Fibroblast of gingiva (primary cell): ENCODE results near the gene C16orf90.
A peak's percentile ranks its signal among the peaks of the same experiment; 100 is the strongest.
"Not testable (repeated sequence)": the region's sequence is repeated elsewhere in the genome, so short reads cannot be mapped to it uniquely, and the experiment has no call there.

Source experiments
- DNase-seq: peaks from one replicate; pipeline ENCODE4 v3.0.0-alpha.2; 2011; ENCODE audit warnings: low read depth

The C16orf90 gene

DNA sequence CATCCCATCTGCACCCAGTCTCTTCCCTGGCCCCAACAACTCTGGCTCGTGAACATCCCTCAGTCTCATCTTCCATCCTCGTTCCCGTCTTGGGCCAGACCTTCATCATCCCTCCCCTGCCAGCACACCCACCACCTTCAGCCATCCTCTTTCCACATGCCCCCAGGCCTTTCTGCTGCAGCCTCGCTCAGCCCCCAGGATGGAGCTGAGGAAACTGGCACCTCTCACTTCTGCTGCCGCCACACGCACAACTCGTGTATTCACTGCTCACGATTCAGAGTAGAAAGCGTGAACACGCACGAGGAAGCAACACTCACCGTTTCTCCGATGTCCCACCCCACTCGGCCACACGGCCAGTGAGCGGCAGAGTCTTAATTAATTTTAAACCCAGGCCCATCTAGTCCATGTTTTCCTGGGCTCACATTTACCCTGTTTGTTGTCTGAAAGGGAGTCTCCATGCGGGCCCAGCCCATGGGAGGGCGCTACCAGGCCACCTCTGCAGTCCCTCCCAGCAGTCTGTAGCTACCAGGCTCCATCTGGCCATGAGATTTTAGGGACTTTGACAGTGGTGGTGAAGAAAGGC lies 12.5 kb downstream of the C16orf90 start:
- DNase-seq, result no peak

GRCh38 chr16:3481696-3482658 lies 13.3 kb downstream of the C16orf90 start:
- DNase-seq, result no peak

DNA sequence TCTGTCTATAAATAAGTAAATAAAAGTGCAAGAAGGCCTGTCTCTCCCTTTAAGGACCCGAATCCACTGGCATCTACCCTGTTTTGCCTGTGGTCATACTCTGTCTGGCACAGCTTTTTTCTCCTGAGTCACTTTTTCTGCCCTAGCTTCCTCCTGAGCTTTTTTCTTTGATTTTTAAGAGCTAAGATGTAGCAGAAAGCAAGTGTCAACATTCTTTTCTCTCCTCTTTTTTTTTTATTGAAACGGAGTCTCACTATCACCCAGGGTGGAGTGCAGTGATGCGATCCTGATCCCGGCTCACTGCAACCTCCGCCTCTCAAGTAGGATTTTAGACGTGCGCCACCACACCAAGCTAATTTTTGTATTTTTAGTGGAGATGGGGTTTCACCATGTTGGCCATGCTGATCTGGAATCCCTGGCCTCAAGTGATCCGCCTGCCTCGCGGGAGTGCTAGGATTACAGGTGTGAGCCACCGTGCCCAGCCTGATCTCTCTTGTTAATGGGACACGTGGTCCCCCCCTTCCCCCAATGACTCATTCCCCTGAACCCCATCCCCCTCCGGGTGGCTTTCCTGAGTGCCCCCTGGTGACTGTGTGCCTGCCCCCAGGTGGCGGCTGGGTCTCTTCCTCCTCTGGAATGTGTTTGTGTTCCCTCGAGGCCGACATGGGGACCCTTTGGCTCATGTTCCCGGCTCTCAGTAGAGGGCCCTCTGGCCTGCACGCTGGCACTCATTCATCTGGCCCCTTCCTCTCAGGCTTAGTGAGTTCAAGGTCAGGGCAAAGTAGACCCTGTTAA lies 14.2 kb downstream of the C16orf90 start:
- DNase-seq, result no peak

DNA sequence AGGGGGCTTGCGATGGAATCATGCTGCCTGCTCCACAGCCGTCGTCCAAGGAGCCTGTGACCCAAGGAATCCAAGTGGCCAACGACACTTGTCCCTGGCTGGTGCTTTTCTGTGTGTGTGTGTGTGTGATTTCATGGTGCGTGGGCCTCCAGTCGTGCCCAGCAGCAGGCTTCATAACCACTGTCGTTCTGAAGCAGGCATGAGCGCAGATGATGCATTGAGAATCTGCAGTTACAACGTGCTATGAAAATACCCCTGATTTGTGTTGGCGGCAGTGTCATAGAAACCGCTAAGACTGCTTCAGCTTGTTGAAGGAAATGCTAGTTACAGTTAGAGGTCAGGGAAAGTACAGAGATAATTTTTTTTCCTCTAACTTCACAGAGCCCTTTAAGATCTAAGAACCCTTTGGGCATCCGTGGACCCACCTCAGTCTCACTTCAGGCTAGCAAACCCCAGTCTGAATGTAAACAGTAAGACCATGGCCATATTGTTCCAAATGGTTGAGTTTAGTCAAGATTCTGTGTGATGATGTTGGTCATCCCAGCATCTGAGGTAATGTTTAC lies 15.6 kb downstream of the C16orf90 start:
- no peak for DNase-seq

- DNase-seq, result no peak
These were observed 16.9 kb downstream of the C16orf90 start for GRCh38 chr16:3478242-3478925.

- no peak for DNase-seq
These were observed 18.9 kb downstream of the C16orf90 start for GRCh38 chr16:3476409-3476808.

DNA sequence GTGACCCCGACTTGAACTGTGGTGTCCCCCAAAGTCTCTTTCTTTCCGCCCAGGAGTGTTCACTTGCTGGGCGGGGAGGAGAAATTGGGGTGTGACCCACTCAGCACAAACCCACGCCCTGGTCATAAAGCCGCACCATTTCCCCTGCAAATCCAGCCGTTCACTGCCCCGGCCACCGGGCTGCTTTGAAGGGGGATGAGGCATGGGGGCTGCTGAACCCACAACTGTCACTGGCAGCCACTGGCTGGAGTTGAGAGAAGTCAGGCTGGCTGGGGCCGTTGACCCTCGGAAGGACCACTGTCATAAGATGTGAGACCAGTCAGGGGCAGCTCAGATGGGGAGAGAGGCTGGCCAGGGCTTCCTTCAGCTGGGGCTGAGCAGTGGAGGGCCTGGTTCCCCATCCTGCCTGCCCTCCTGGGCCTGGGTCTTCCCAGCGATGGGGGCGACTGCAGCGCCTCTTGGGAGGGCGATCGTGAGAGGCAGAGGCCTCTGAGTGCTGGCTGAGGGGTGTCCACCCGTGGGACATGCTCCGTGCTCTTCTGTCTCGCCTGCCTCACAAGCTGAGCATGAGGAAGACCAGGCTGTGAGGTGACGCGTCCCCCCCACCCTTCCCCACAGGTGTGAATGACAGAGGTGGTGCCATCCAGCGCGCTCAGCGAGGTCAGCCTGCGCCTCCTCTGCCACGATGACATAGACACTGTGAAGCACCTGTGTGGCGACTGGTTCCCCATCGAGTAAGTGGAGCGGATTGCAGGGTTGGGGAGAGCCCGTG lies 19.5 kb downstream of the C16orf90 start:
- no peak for DNase-seq

- not testable (repeated sequence) for DNase-seq
These were observed 20.4 kb downstream of the C16orf90 start for GRCh38 chr16:3474870-3475269.

GRCh38 chr16:3474136-3474779 lies 21.0 kb downstream of the C16orf90 start:
- no peak for DNase-seq

- DNase-seq, result not testable (repeated sequence)
These were observed 21.7 kb downstream of the C16orf90 start for GRCh38 chr16:3473596-3473943.

DNA sequence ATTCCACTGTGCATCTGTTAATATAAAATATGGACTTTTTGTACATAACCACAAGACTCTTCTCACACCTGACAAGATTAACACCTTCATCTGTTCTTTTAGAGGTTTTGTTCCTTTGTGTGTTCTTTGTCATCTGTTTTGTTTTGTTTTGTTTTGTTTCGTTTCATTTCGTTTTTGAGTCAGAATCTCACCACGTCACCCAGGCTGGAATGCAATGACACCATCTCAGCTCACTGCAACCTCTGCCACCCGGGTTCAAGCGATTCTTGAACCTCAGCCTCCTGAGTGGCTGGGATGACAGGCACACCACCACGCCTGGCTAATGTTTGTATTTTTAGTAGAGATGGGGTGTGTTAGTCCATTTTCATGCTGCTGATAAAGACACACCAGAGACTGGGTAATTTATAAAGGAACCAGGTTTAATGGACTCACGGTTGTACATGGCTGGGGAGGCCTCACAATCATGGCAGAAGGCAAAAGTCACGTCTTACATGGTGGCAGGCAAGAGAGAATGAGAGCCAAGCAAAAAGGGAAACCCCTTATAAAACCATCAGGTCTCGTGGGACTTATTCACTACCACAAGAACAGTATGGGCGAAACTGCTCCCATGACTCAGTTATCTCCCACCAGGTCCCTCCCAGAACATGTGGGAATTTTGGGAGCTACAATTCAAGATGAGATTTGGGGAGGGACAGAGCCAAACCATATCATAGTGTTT lies 22.3 kb downstream of the C16orf90 start:
- peak; percentile 18 for DNase-seq

GRCh38 chr16:3471518-3472176 lies 23.6 kb downstream of the C16orf90 start:
- DNase-seq, result no peak

DNA sequence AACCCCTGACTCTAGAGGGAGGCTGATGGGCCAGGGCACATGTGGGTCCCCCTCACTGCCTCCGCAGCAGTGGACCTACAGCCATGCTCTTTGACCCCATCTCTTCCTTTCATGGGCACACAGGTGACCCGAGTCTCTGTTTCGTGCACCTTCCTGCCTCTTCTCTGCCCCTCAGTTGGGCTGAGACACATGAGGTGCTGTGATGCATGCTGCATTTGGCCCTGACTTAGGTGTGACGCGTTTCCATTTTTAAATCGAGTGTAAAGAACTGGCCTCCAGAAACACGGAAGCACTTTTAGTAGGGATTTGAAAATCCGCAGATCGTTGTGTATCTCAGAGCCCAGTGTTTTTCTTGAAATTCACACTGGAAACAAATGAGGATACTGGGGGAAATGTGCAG lies 24.6 kb downstream of the C16orf90 start:
- DNase-seq, result no peak

- no peak for DNase-seq
These were observed 25.6 kb downstream of the C16orf90 start for GRCh38 chr16:3469736-3470135.

DNA sequence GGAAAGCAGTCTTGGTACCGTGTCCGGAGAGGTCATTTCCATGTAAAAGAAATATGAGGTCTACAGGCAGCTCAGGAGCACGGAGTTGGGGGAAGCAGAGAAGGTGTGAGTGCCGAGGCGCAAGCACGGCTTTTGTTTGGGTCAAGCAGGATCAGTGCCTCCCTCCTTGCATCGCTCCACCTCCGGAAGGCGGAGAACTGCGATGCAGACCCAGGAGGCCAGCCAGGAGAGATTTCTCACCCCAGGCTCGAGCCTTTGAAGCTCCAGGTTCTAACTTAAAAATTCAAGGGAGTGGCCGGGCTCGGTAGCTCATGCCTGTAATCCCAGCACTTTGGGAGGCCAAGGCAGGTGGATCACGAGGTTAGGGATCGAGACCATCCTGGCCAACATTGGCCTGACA lies 26.8 kb downstream of the C16orf90 start:
- DNase-seq, result no peak

- DNase-seq, result peak; percentile 47
These were observed 27.4 kb downstream of the C16orf90 start for GRCh38 chr16:3467921-3468320.

GRCh38 chr16:3467182-3467581 lies 28.1 kb downstream of the C16orf90 start:
- DNase-seq, result no peak

- no peak for DNase-seq
These were observed 29.2 kb downstream of the C16orf90 start for GRCh38 chr16:3465911-3466584.

GRCh38 chr16:3465301-3465700 lies 30.0 kb downstream of the C16orf90 start:
- DNase-seq, result no peak
